ENCODE data around the gene RSPRY1. TPM values are rescaled to one million over a fixed set of nuclear protein-coding genes. Genes with fewer than 3 reads are reported as not detected.

RSPRY1 gene
- total RNA-seq, 1 donor from 2014 or later: 37.6 TPM

GRCh38 chr16:57155702-57156350 is 30.3 kb upstream of the RSPRY1 start:
- intact Hi-C loops (cut with DNase I): no loop called here
- no peak overlapping the region for H3K4me3 ChIP-seq
- no peaks in the 10 kb centered on the region for H3K9me3 ChIP-seq
- H3K4me1 ChIP-seq: no peaks in the 10 kb centered on the region
- no peaks in the 10 kb centered on the region for H3K27me3 ChIP-seq
- no peak overlapping the region for H3K27ac ChIP-seq
- DNase-seq (ENCODE audit: extremely low spot score in 2 of 2): no peak
- peaks cover 0 to 18% of the 10 kb centered on the region in 2 donors for H3K36me3 ChIP-seq
- TF ChIP-seq POLR2AphosphoS5 (IDR thresholded peaks at IDR 0.05; ENCODE audit: insufficient read depth in 1 of 2, low read depth in 1 of 2) (no peak), CTCF (IDR thresholded peaks at IDR 0.05) (no peak), POLR2A (IDR thresholded peaks at IDR 0.05) (no peak)

GRCh38 chr16:57156351-57156703 is 29.8 kb upstream of the RSPRY1 start:
- DNase-seq (ENCODE audit: extremely low spot score in 2 of 2): no peak
- intact Hi-C loops (cut with DNase I): no loop called here
- H3K4me1 ChIP-seq: no peaks in the 10 kb centered on the region
- no peak overlapping the region for H3K27ac ChIP-seq
- H3K9me3 ChIP-seq: no peaks in the 10 kb centered on the region
- no peaks in the 10 kb centered on the region for H3K27me3 ChIP-seq
- TF ChIP-seq POLR2AphosphoS5 (IDR thresholded peaks at IDR 0.05; ENCODE audit: insufficient read depth in 1 of 2, low read depth in 1 of 2) (no peak), CTCF (IDR thresholded peaks at IDR 0.05) (no peak), POLR2A (IDR thresholded peaks at IDR 0.05) (no peak)
- H3K36me3 ChIP-seq: peaks cover 0 to 18% of the 10 kb centered on the region in 2 donors
- H3K4me3 ChIP-seq: no peak overlapping the region

- no peak overlapping the region for H3K4me3 ChIP-seq
- no peak for DNase-seq (ENCODE audit: extremely low spot score in 2 of 2)
- H3K36me3 ChIP-seq: peaks cover 0 to 25% of the 10 kb centered on the region in 2 donors
- TF ChIP-seq CTCF (IDR thresholded peaks at IDR 0.05) (no peak), POLR2AphosphoS5 (IDR thresholded peaks at IDR 0.05; ENCODE audit: insufficient read depth in 1 of 2, low read depth in 1 of 2) (no peak), POLR2A (IDR thresholded peaks at IDR 0.05) (no peak)
- intact Hi-C loops (cut with DNase I): no loop called here
- H3K9me3 ChIP-seq: no peaks in the 10 kb centered on the region
- H3K27me3 ChIP-seq: no peaks in the 10 kb centered on the region
- H3K4me1 ChIP-seq: no peaks in the 10 kb centered on the region
- no peak overlapping the region for H3K27ac ChIP-seq
These were observed 28.6 kb upstream of the RSPRY1 start for GRCh38 chr16:57157533-57157932.

- H3K27me3 ChIP-seq: no peaks in the 10 kb centered on the region
- H3K4me1 ChIP-seq: no peaks in the 10 kb centered on the region
- DNase-seq (ENCODE audit: extremely low spot score in 2 of 2): no peak
- H3K36me3 ChIP-seq: peaks cover 0 to 29% of the 10 kb centered on the region in 2 donors
- H3K9me3 ChIP-seq: no peaks in the 10 kb centered on the region
- intact Hi-C loops (cut with DNase I): no loop called here
- H3K27ac ChIP-seq: no peak overlapping the region
- no peak for TF ChIP-seq POLR2AphosphoS5 (IDR thresholded peaks at IDR 0.05; ENCODE audit: insufficient read depth in 1 of 2, low read depth in 1 of 2)
- no peak for TF ChIP-seq POLR2A (IDR thresholded peaks at IDR 0.05)
- TF ChIP-seq CTCF (IDR thresholded peaks at IDR 0.05): no peak
- H3K4me3 ChIP-seq: no peak overlapping the region
These were observed 26.7 kb upstream of the RSPRY1 start for GRCh38 chr16:57159447-57159846.

GRCh38 chr16:57163842-57164241 is 22.3 kb upstream of the RSPRY1 start:
- DNase-seq (ENCODE audit: extremely low spot score in 2 of 2): no peak
- H3K27me3 ChIP-seq: no peaks in the 10 kb centered on the region
- no peak overlapping the region for H3K27ac ChIP-seq
- no peaks in the 10 kb centered on the region for H3K9me3 ChIP-seq
- peaks cover 0 to 50% of the 10 kb centered on the region in 2 donors for H3K36me3 ChIP-seq
- intact Hi-C loops (cut with DNase I): no loop called here
- H3K4me3 ChIP-seq: no peak overlapping the region
- peaks cover 21% of the 10 kb centered on the region for H3K4me1 ChIP-seq
- no peak for TF ChIP-seq CTCF (IDR thresholded peaks at IDR 0.05)
- no peak for TF ChIP-seq POLR2A (IDR thresholded peaks at IDR 0.05)
- TF ChIP-seq POLR2AphosphoS5 (IDR thresholded peaks at IDR 0.05; ENCODE audit: insufficient read depth in 1 of 2, low read depth in 1 of 2): no peak
